HepG2 (cell line): Measurements from ENCODE around the gene PCBP2. TPM values are rescaled to one million over a fixed set of nuclear protein-coding genes. Genes with fewer than 3 reads are reported as not detected.
A peak's percentile ranks its signal among the peaks of the same experiment; 100 is the strongest.

Experiments used
- CHD4 ChIP-seq: fragments of 200-600 bp; sonication (generic); IDR thresholded peaks from 2 replicates; pipeline ENCODE4 v1.7.0; 2017; ENCODE audit warnings: mild to moderate bottlenecking, low read length, borderline replicate concordance
- KDM6A ChIP-seq: IDR thresholded peaks from 2 replicates; pipeline ENCODE4 v1.6.1; 2016; ENCODE audit warnings: low read depth
- MATR3 ChIP-seq: sonication (generic); formaldehyde crosslinking; IDR thresholded peaks from 2 replicates; pipeline ENCODE4 v1.4.0; 2020; ENCODE audit warnings: missing genetic modification reagents
- PHF20 ChIP-seq: sonication (generic); formaldehyde crosslinking; IDR thresholded peaks from 2 replicates; pipeline ENCODE4 v1.5.0; 2020; ENCODE audit warnings: mild to moderate bottlenecking, missing genetic modification reagents
- POGK ChIP-seq: sonication (generic); formaldehyde crosslinking; conservative IDR thresholded peaks from 2 replicates; pipeline ENCODE4 v1.8.0; 2022; ENCODE audit warnings: mild to moderate bottlenecking, moderate library complexity, missing genetic modification reagents
- POLR2AphosphoS5 ChIP-seq: IDR thresholded peaks from 2 replicates; pipeline ENCODE4 v1.6.1; 2012; ENCODE audit warnings: low read depth, low read length
- PRDM10 ChIP-seq: sonication (generic); formaldehyde crosslinking; IDR thresholded peaks from 2 replicates; pipeline ENCODE4 v1.4.0; 2020; ENCODE audit warnings: low read depth, missing genetic modification reagents
- REPIN1 ChIP-seq: sonication (generic); formaldehyde crosslinking; IDR thresholded peaks from 2 replicates; pipeline ENCODE4 v1.8.0; 2022; ENCODE audit warnings: missing genetic modification reagents, low read depth, mild to moderate bottlenecking, borderline replicate concordance
- SETDB1 ChIP-seq: sonication (generic); formaldehyde crosslinking; IDR thresholded peaks from 2 replicates; pipeline ENCODE4 v1.5.1; 2020; ENCODE audit warnings: missing genetic modification reagents, mild to moderate bottlenecking, borderline replicate concordance
- SMARCC2 ChIP-seq: fragments of 450-650 bp; IDR thresholded peaks from 2 replicates; pipeline ENCODE4 v1.6.1; 2017; ENCODE audit warnings: antibody characterized with exemption, mild to moderate bottlenecking
- SP4 ChIP-seq: sonication (generic); formaldehyde crosslinking; IDR thresholded peaks from 2 replicates; pipeline ENCODE4 v1.8.1; 2023; ENCODE audit warnings: mild to moderate bottlenecking, missing genetic modification reagents
- THAP11 ChIP-seq: IDR thresholded peaks from 2 replicates; pipeline ENCODE4 v1.6.1; 2016; ENCODE audit warnings: missing biosample characterization, missing genetic modification reagents
- ZC3H13 ChIP-seq: sonication (generic); formaldehyde crosslinking; IDR thresholded peaks from 2 replicates; pipeline ENCODE4 v1.8.1; 2023; ENCODE audit warnings: mild to moderate bottlenecking, missing genetic modification reagents, moderate library complexity
- ZNF205 ChIP-seq: IDR thresholded peaks from 2 replicates; pipeline ENCODE4 v1.6.1; 2018; ENCODE audit warnings: missing biosample characterization, missing genetic modification reagents
- ZNF354B ChIP-seq: sonication (generic); formaldehyde crosslinking; IDR thresholded peaks from 2 replicates; pipeline ENCODE4 v1.8.0; 2022; ENCODE audit warnings: mild to moderate bottlenecking, missing genetic modification reagents
- ZNF563 ChIP-seq: sonication (generic); formaldehyde crosslinking; IDR thresholded peaks from 2 replicates; pipeline ENCODE4 v1.8.0; 2022; ENCODE audit warnings: mild to moderate bottlenecking, moderate library complexity, missing genetic modification reagents
- ZNF75D ChIP-seq: sonication (generic); formaldehyde crosslinking; IDR thresholded peaks from 2 replicates; pipeline ENCODE4 v1.8.1; 2023; ENCODE audit warnings: missing genetic modification reagents, mild to moderate bottlenecking, borderline replicate concordance
- ZNF761 ChIP-seq: sonication (generic); formaldehyde crosslinking; conservative IDR thresholded peaks from 2 replicates; pipeline ENCODE4 v1.4.0; 2020; ENCODE audit warnings: mild to moderate bottlenecking, missing genetic modification reagents
- ZNF841 ChIP-seq: sonication (generic); formaldehyde crosslinking; IDR thresholded peaks from 2 replicates; pipeline ENCODE4 v1.8.1; 2023; ENCODE audit warnings: missing genetic modification reagents, borderline replicate concordance
- polyA plus RNA-seq, 8 experiments: library from polyadenylated mRNA; depleted of rRNA in 3 of 8; stranded (reverse) in 7 of 8; unstranded in 1 of 8; fragments of >200 nt; fragmentation: Illumina TruSeq in 4 of 8; extraction: Trizol in 4 of 8; gene quantifications; 2 replicates each; pipeline versions ENCODE4 v1.2.1 to v1.2.3, GENCODE V29; 2011 to 2016; ENCODE audit warnings: low read depth in 4 of 8, missing spikeins in 1 of 8, mixed read lengths in 1 of 8; ENCODE audit not compliant: insufficient read depth in 1 of 8
- total RNA-seq, 5 experiments: library from RNA; depleted of rRNA; stranded (reverse); fragments of >200 nt; fragmentation: Illumina TruSeq; extraction: Trizol; gene quantifications; 2 replicates each; pipeline ENCODE4 v1.2.3, GENCODE V29; 2016; ENCODE audit warnings: low read depth in 1 of 5
- TF ChIP-seq, protein P1 (sequence below): sonication (generic); formaldehyde crosslinking; conservative IDR thresholded peaks from 2 replicates; pipeline ENCODE4 v1.8.1; 2023; ENCODE audit warnings: missing genetic modification reagents

PCBP2 gene
- total and polyA plus RNA-seq, 2 of the 13 experiments (the other 11 are each of a cell fraction or from before 2014, with no cell fraction given): 154 to 345 TPM

DNA sequence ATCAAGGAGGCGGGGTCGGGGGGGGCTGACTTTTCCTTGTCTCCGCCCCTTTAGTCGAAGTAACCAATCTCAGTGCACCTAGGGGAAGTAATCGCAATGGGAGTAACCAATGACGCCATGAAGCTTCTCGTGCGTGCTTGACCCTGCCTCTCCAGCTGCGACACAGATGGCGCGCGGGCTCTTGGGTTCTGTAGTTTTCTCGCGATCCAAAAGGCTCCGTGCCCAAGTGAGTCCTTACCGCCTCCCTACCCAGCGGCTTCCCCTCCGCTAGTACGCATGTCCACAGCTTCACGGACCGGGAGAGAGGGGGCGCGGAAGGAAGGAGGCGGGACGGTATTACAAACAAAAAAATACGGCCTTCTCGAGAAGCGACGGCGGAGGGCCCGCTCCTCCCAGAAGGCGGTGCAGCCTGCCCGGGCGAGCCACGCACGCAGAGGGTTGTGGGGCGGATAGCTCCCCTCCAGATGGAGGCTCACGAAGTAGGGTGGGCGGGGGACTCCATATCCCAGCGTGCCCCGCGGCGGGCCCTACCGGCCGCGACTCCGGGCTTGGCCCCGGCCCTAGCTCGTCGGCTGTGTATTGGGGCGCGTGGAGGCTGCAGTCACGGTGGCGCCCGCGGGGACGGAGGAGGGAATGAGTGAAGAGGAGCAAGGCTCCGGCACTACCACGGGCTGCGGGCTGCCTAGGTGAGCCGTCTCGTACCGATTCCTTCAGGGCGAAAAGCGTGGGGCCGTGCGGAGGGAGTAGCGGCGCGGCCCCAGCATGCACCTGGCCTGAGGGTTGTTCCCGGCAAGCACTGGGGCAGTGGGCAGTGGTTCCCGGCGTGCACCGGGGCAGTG is 49.1 kb downstream of the PCBP2 start, which contains the start of gene TARBP2 (continued):
- TF ChIP-seq PRDM10 (CRISPR knock-in tag): no peak
- peak; percentile 89 for TF ChIP-seq PHF20
- TF ChIP-seq ZNF75D (CRISPR knock-in tag): no peak
- TF ChIP-seq, protein P1, sequence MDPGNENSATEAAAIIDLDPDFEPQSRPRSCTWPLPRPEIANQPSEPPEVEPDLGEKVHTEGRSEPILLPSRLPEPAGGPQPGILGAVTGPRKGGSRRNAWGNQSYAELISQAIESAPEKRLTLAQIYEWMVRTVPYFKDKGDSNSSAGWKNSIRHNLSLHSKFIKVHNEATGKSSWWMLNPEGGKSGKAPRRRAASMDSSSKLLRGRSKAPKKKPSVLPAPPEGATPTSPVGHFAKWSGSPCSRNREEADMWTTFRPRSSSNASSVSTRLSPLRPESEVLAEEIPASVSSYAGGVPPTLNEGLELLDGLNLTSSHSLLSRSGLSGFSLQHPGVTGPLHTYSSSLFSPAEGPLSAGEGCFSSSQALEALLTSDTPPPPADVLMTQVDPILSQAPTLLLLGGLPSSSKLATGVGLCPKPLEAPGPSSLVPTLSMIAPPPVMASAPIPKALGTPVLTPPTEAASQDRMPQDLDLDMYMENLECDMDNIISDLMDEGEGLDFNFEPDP (CRISPR knock-in tag): no peak
- TF ChIP-seq POGK: peak; percentile 83
- TF ChIP-seq ZNF205 (CRISPR knock-in tag): 0 out of 2 replicates have a peak, but pooled peaks have one; percentile 69
- peak; percentile 93 for TF ChIP-seq REPIN1 (CRISPR knock-in tag)
- peak; percentile 73 for TF ChIP-seq POLR2AphosphoS5
- no peak for TF ChIP-seq KDM6A (CRISPR knock-in tag)
- TF ChIP-seq ZNF841 (CRISPR knock-in tag): no peak
- no peak for TF ChIP-seq SMARCC2
- no peak for TF ChIP-seq MATR3 (CRISPR knock-in tag)
- TF ChIP-seq THAP11 (CRISPR knock-in tag): peak; percentile 95
- TF ChIP-seq ZNF563 (CRISPR knock-in tag): peak; percentile 85; the same call in 1 of the 2 replicates
- no peak for TF ChIP-seq CHD4
- peak; percentile 47; the same call in 1 of the 2 replicates for TF ChIP-seq ZC3H13 (CRISPR knock-in tag)
- TF ChIP-seq SETDB1 (CRISPR knock-in tag): no peak
- 0 out of 2 replicates have a peak, but pooled peaks have one; percentile 83 for TF ChIP-seq ZNF354B (CRISPR knock-in tag)
- TF ChIP-seq ZNF761 (CRISPR knock-in tag): no peak; the same call in 1 of the 2 replicates
- TF ChIP-seq SP4: peak; percentile 88
